ENCODE data around the gene FLRT2. TPM values are rescaled to one million over a fixed set of nuclear protein-coding genes. Genes with fewer than 3 reads are reported as not detected.

The FLRT2 gene, protein sequence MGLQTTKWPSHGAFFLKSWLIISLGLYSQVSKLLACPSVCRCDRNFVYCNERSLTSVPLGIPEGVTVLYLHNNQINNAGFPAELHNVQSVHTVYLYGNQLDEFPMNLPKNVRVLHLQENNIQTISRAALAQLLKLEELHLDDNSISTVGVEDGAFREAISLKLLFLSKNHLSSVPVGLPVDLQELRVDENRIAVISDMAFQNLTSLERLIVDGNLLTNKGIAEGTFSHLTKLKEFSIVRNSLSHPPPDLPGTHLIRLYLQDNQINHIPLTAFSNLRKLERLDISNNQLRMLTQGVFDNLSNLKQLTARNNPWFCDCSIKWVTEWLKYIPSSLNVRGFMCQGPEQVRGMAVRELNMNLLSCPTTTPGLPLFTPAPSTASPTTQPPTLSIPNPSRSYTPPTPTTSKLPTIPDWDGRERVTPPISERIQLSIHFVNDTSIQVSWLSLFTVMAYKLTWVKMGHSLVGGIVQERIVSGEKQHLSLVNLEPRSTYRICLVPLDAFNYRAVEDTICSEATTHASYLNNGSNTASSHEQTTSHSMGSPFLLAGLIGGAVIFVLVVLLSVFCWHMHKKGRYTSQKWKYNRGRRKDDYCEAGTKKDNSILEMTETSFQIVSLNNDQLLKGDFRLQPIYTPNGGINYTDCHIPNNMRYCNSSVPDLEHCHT
- 10 to 100 TPM in 2 of 4 donors, 1 to 10 TPM in 2; 2.5 to 13.0 (median 7.9) TPM for total RNA-seq

DNA sequence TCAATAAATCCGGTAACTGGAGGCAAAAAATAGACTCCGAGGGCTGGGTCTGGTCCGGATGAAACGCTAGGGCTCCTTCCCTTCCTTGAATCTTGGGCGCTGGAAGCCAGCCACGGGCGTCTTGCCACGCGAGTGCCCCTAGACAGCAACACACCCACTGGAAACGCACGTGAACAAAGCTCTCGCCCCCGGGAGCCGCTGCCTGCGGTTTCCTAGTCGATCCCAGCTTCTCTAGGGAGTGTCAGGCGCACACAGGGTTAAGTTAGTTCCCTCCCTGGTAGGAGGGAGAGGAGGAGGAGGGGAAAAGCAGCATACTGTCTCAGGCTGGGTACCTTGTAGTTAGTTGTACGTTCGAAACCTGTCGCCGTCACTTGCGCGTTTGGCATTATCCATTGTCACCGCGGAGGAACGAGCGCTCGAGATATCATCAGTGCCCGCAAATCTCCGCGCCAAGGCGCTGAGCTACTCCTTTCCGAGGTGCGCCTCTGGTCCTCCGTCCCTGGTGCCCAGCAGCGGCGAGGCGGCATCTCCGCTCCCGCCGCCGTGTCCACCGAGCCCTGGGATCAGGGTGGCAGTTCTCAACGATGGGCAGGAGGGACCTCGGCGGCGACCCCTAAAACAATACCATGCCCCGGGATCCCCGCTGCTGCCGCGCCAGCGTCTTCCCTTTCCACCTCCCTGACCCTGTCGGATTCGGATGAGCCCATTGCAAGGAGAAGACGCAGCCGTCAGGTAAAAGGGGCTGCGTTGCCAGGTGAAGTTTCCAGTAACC, at the start of gene FLRT2:
TSS of gene FLRT2 (plus strand) at position 342 of the 772 bp plus-strand sequence. CDS start 91,371 bp downstream, outside the sequence.
- intact Hi-C loops (cut with DNase I), result no loop called here
- TF ChIP-seq, protein P1, sequence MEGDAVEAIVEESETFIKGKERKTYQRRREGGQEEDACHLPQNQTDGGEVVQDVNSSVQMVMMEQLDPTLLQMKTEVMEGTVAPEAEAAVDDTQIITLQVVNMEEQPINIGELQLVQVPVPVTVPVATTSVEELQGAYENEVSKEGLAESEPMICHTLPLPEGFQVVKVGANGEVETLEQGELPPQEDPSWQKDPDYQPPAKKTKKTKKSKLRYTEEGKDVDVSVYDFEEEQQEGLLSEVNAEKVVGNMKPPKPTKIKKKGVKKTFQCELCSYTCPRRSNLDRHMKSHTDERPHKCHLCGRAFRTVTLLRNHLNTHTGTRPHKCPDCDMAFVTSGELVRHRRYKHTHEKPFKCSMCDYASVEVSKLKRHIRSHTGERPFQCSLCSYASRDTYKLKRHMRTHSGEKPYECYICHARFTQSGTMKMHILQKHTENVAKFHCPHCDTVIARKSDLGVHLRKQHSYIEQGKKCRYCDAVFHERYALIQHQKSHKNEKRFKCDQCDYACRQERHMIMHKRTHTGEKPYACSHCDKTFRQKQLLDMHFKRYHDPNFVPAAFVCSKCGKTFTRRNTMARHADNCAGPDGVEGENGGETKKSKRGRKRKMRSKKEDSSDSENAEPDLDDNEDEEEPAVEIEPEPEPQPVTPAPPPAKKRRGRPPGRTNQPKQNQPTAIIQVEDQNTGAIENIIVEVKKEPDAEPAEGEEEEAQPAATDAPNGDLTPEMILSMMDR (IDR thresholded peaks at IDR 0.05), result no peak
- TF ChIP-seq POLR2AphosphoS5 (IDR thresholded peaks at IDR 0.05), result peak; percentile 32 to 42
- no peak for DNase-seq (ENCODE audit: extremely low spot score)
- under 1% methylated on average over 45 of the region's 57 CpGs for WGBS
- no peaks in the 10 kb centered on the region for H3K9me3 ChIP-seq
- peaks cover 19 to 63% (median 57%) of the 10 kb centered on the region in 4 donors for H3K4me1 ChIP-seq
- H3K27ac ChIP-seq (replicated peaks in 1 of 4), result peak within 1 kb of the TSS; percentile 62 to 75 (median 70)
- H3K36me3 ChIP-seq, result no peaks in the 10 kb centered on the region
- peak within 1 kb of the TSS; percentile 59 to 70 (median 60) for H3K4me3 ChIP-seq
- H3K27me3 ChIP-seq, result peaks cover 0 to 79% (median 16%) of the 10 kb centered on the region in 4 donors

DNA sequence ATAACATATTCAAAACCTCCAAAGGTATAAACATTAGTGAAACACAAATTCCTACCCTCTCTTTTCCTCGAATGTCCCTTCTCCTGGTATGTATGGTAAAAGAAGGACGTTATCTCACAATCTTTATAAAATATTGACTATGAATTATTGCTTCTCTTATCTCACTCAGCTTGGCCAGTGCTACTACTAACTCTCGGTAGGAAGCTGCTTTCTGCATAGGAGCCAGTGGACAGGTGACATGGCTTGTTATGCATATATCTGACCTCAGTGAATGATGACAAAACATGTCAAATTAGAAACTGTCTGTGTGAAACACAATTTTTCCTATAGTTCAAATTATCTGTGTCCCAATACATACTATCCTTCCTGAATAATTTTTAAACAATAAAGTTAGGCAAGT, 48.5 kb upstream of the FLRT2 start:
- DNase-seq (ENCODE audit: extremely low spot score), result no peak
- Histone ChIP-seq H3K36me3 (no peaks in the 10 kb centered on the region), H3K4me1 (no peaks in the 10 kb centered on the region), H3K27me3 (no peaks in the 10 kb centered on the region), H3K9me3 (no peaks in the 10 kb centered on the region), H3K4me3 (no peak overlapping the region), H3K27ac (replicated peaks in 1 of 4) (no peak overlapping the region)
- TF ChIP-seq, protein P1 (IDR thresholded peaks at IDR 0.05), result no peak
- TF ChIP-seq POLR2A (IDR thresholded peaks at IDR 0.05; ENCODE audit: low read depth), result no peak
- no peak for TF ChIP-seq POLR2AphosphoS5 (IDR thresholded peaks at IDR 0.05)
- TF ChIP-seq EP300 (IDR thresholded peaks at IDR 0.05), result no peak
- intact Hi-C loops (cut with DNase I), result no loop called here
- 67% methylated on average over 3 of the region's 3 CpGs for WGBS

DNA sequence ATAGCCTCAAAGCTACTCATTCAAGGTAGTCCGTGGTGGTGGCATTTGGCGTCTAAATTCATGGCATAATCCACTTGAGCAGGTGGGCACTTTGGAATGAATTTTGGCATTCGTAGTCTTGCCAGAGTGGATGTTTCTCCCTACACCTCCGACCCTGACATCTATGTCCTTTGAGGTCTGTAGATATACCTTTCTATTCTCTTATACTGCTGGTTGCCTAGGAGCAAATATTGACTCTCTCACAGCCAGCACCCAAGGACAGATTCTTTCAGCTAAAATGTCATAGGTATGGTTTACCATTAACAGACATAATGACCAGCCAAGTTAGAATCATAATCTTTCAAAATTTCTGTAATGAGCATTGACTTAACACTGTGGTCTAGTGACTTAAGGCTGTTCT, 47.4 kb upstream of the FLRT2 start:
- Histone ChIP-seq H3K27ac (replicated peaks in 1 of 4) (no peak overlapping the region), H3K36me3 (no peaks in the 10 kb centered on the region), H3K4me1 (no peaks in the 10 kb centered on the region), H3K9me3 (no peaks in the 10 kb centered on the region), H3K27me3 (no peaks in the 10 kb centered on the region), H3K4me3 (no peak overlapping the region)
- intact Hi-C loops (cut with DNase I), result no loop called here
- DNase-seq (ENCODE audit: extremely low spot score), result no peak
- TF ChIP-seq POLR2A (IDR thresholded peaks at IDR 0.05; ENCODE audit: low read depth) (no peak), EP300 (IDR thresholded peaks at IDR 0.05) (no peak), POLR2AphosphoS5 (IDR thresholded peaks at IDR 0.05) (no peak)
- TF ChIP-seq, protein P1 (IDR thresholded peaks at IDR 0.05), result no peak
- 94% methylated on average over 4 of the region's 4 CpGs for WGBS

DNA sequence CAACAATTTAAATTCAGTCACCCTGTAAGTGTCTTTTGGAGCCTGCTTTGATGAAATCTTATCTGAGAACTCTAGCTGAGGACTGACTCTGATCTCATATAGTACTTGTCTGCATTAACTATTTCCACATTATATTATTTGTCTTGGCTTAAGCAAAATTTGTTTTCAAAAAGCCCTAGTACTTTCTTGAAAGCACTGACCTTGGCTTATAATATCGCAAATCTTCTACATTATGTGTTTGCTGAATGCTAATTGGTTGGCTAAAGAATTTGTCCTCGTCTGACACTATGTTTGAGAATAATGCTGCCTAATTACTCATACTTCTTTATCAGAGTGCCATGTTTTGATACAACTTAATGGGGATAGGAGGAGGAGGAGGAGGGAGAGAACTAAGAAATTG, 46.9 kb upstream of the FLRT2 start:
- Histone ChIP-seq H3K36me3 (no peaks in the 10 kb centered on the region), H3K27ac (replicated peaks in 1 of 4) (no peak overlapping the region), H3K4me1 (no peaks in the 10 kb centered on the region), H3K4me3 (no peak overlapping the region), H3K27me3 (no peaks in the 10 kb centered on the region), H3K9me3 (no peaks in the 10 kb centered on the region)
- intact Hi-C loops (cut with DNase I), result no loop called here
- TF ChIP-seq POLR2AphosphoS5 (IDR thresholded peaks at IDR 0.05) (no peak), EP300 (IDR thresholded peaks at IDR 0.05) (no peak), POLR2A (IDR thresholded peaks at IDR 0.05; ENCODE audit: low read depth) (no peak)
- TF ChIP-seq, protein P1 (IDR thresholded peaks at IDR 0.05), result no peak
- no peak for DNase-seq (ENCODE audit: extremely low spot score)
- WGBS, result 60% methylated on average over 2 of the region's 2 CpGs
